Activated B cell treated with CpG ODN at 0.5 μM for 24 hours (primary cell): ENCODE measurements around the gene RHOH. TPM values are rescaled to one million over a fixed set of nuclear protein-coding genes. Genes with fewer than 3 reads are reported as not detected.

Experiments
- ATAC-seq: fragments of 200-7000 bp; cut with Tn5 transposase; one replicate; pipeline ENCODE4 v1.10.0; 2021; ENCODE audit warnings: low read depth, mild to moderate bottlenecking, moderate library complexity
- CTCF ChIA-PET: fragments of 350-600 bp; sonication (Branson Sonifier 250); formaldehyde crosslinking; loops from one replicate; lab custom pipeline; 2021; ENCODE audit warnings: antibody characterized with exemption; lab: Charles Lee
- POLR2A ChIA-PET: fragments of 350-600 bp; sonication (Branson Sonifier 250); formaldehyde crosslinking; loops from one replicate; lab custom pipeline; 2021; ENCODE audit warnings: antibody characterized with exemption; lab: Charles Lee
- DNase-seq: peaks from one replicate; pipeline ENCODE4 v3.0.0; 2022
- H3K27ac Mint-ChIP-seq: one replicate; pipeline ENCODE4 v1.8.0; 2020; ENCODE audit warnings: mixed read lengths
- H3K27me3 Mint-ChIP-seq: one replicate; pipeline ENCODE4 v1.8.0; 2021; ENCODE audit warnings: mixed read lengths
- H3K36me3 Mint-ChIP-seq: one replicate; pipeline ENCODE4 v1.8.0; 2021; ENCODE audit warnings: low read depth, mixed read lengths
- H3K4me1 Mint-ChIP-seq: one replicate; pipeline ENCODE4 v1.8.0; 2021; ENCODE audit warnings: mixed read lengths
- H3K4me3 Mint-ChIP-seq: one replicate; pipeline ENCODE4 v1.8.0; 2020; ENCODE audit warnings: mild to moderate bottlenecking, mixed read lengths
- H3K9me3 Mint-ChIP-seq: one replicate; pipeline ENCODE4 v1.8.0; 2020; ENCODE audit warnings: mixed read lengths
- CTCF ChIP-seq: fragments of 200-600 bp; IDR thresholded peaks from one replicate; pipeline ENCODE4 v1.8.0; 2022; ENCODE audit warnings: antibody characterized with exemption, mild to moderate bottlenecking
- intact Hi-C: fragments of 100-400 bp; cut with micrococcal nuclease; formaldehyde crosslinking; loops from one replicate; pipeline ENCODE4 v1.15.1; 2024
- total RNA-seq: library from RNA; stranded (reverse); gene quantifications from 2 replicates; pipeline ENCODE4 v1.2.3, GENCODE V29; 2022

The RHOH gene
- total RNA-seq, 1 donor from 2014 or later: 183 TPM

- TF ChIP-seq CTCF: no peak
- POLR2A ChIA-PET: interaction anchor here (0.7 to 7.9 kb wide), 18 partner anchors 9 to 566 kb away, joined by 3 to 457 read pairs (median 10); partner anchors contain the start of gene N4BP2
- no peaks in the 10 kb centered on the region for H3K9me3 Mint-ChIP-seq
- peak overlapping the region; percentile 95 for H3K27ac Mint-ChIP-seq
- ATAC-seq (peak; percentile 29), DNase-seq (no peak)
- peak overlapping the region; percentile 97 for H3K4me3 Mint-ChIP-seq
- peaks cover 58% of the 10 kb centered on the region for H3K36me3 Mint-ChIP-seq
- H3K4me1 Mint-ChIP-seq: peaks cover 66% of the 10 kb centered on the region
- CTCF ChIA-PET: interaction anchor here (0.8 to 4.0 kb wide), 5 partner anchors 13 to 141 kb away, joined by 3 to 25 read pairs (median 7); partner anchors contain the start of gene N4BP2
- intact Hi-C loops: loop anchor here (1.0 to 10.0 kb wide), 11 partner anchors 7 to 1531 kb away; partner anchors contain the start of genes N4BP2, SMIM14, TLR1 and TMEM156
- H3K27me3 Mint-ChIP-seq: no peaks in the 10 kb centered on the region
These were observed 1.3 kb downstream of the RHOH start for GRCh38 chr4:40197879-40198689.

GRCh38 chr4:40199179-40199670 lies 2.4 kb downstream of the RHOH start:
- peak overlapping the region; percentile 95 for H3K27ac Mint-ChIP-seq
- intact Hi-C loops: loop anchor here (5.0 to 10.0 kb wide), 6 partner anchors 316 to 1532 kb away; partner anchors contain the start of genes SMIM14, TLR1, TMEM156 and UBE2K
- no peaks in the 10 kb centered on the region for H3K9me3 Mint-ChIP-seq
- peaks cover 66% of the 10 kb centered on the region for H3K36me3 Mint-ChIP-seq
- H3K27me3 Mint-ChIP-seq: no peaks in the 10 kb centered on the region
- CTCF ChIA-PET: interaction anchor here (0.9 to 1.6 kb wide), 5 partner anchors 30 to 143 kb away, joined by 3 to 9 read pairs (median 3); partner anchors contain the start of gene N4BP2
- H3K4me3 Mint-ChIP-seq: peak overlapping the region; percentile 97
- DNase-seq (no peak), ATAC-seq (no peak)
- H3K4me1 Mint-ChIP-seq: peaks cover 67% of the 10 kb centered on the region
- POLR2A ChIA-PET: interaction anchor here (0.5 to 7.9 kb wide), 16 partner anchors 12 to 118 kb away, joined by 3 to 457 read pairs (median 10); no protein-coding TSS in a partner anchor
- TF ChIP-seq CTCF: no peak

- Mint-ChIP-seq H3K36me3 (peaks cover 74% of the 10 kb centered on the region), H3K27me3 (no peaks in the 10 kb centered on the region), H3K27ac (peak overlapping the region; percentile 95), H3K9me3 (no peaks in the 10 kb centered on the region), H3K4me1 (peaks cover 67% of the 10 kb centered on the region), H3K4me3 (peak overlapping the region; percentile 97)
- no peak for TF ChIP-seq CTCF
- DNase-seq: no peak
- ChIA-PET CTCF (interaction anchor here (0.9 to 1.6 kb wide), 8 partner anchors 29 to 144 kb away, joined by 3 to 10 read pairs (median 4); partner anchors contain the start of gene N4BP2), POLR2A (interaction anchor here (0.5 to 7.9 kb wide), 25 partner anchors 11 to 379 kb away, joined by 3 to 457 read pairs (median 5); partner anchors contain the start of gene N4BP2)
- ATAC-seq: peak; percentile 20
- intact Hi-C loops: loop anchor here (1.0 to 10.0 kb wide), 11 partner anchors 9 to 1533 kb away; partner anchors contain the start of genes SMIM14, TLR1, TMEM156 and UBE2K
These were observed 3.4 kb downstream of the RHOH start for GRCh38 chr4:40199999-40200874.

- H3K27me3 Mint-ChIP-seq: no peaks in the 10 kb centered on the region
- POLR2A ChIA-PET: interaction anchor here (0.6 to 7.9 kb wide), 11 partner anchors 12 to 378 kb away, joined by 3 to 457 read pairs (median 8); partner anchors contain the start of gene N4BP2
- DNase-seq: no peak
- H3K4me1 Mint-ChIP-seq: peaks cover 67% of the 10 kb centered on the region
- H3K4me3 Mint-ChIP-seq: peak overlapping the region; percentile 97
- intact Hi-C loops: loop anchor here (1.0 to 2.0 kb wide), 5 partner anchors 8 to 108 kb away; no protein-coding TSS in a partner anchor
- peaks cover 82% of the 10 kb centered on the region for H3K36me3 Mint-ChIP-seq
- ATAC-seq: peak; percentile 7
- TF ChIP-seq CTCF: no peak
- CTCF ChIA-PET: interaction anchor here (1.3 to 1.6 kb wide), 2 partner anchors 49 to 106 kb away, joined by 5 to 9 read pairs; no protein-coding TSS in a partner anchor
- H3K27ac Mint-ChIP-seq: peak overlapping the region; percentile 95
- H3K9me3 Mint-ChIP-seq: no peaks in the 10 kb centered on the region
These were observed 4.3 kb downstream of the RHOH start for GRCh38 chr4:40200875-40201801.
